Activated CD8-positive, alpha-beta T cell treated with anti-CD3 and anti-CD28 coated beads, Interleukin-2, amount 10 ng/mL, durations not matched to agents 7 days and 5 days (primary cell): ENCODE measurements around the gene LMOD2. TPM values are rescaled to one million over a fixed set of nuclear protein-coding genes. Genes with fewer than 3 reads are reported as not detected.
"Not testable (repeated sequence)": the region's sequence is repeated elsewhere in the genome, so short reads cannot be mapped to it uniquely, and the experiment has no call there.

ENCODE experiments used
- ATAC-seq: fragments of 150-1000 bp; cut with Tn5 transposase; one replicate; pipeline ENCODE4 v1.10.0; 2021; ENCODE audit warnings: moderate library complexity
- CTCF ChIA-PET: fragments of 350-600 bp; sonication (Branson Sonifier 250); formaldehyde crosslinking; loops from one replicate; lab custom pipeline; 2021; ENCODE audit warnings: antibody characterized with exemption; lab: Charles Lee
- POLR2A ChIA-PET: fragments of 350-600 bp; sonication (Branson Sonifier 250); formaldehyde crosslinking; loops from one replicate; lab custom pipeline; 2021; ENCODE audit warnings: antibody characterized with exemption; lab: Charles Lee
- DNase-seq: peaks from one replicate; pipeline ENCODE4 v3.0.0-alpha.2; 2020
- H3K27ac Mint-ChIP-seq: one replicate; pipeline ENCODE4 v1.8.0; 2021; ENCODE audit warnings: mild to moderate bottlenecking, mixed read lengths
- H3K27me3 Mint-ChIP-seq: one replicate; pipeline ENCODE4 v1.8.0; 2021; ENCODE audit warnings: low read depth, mixed read lengths
- H3K36me3 Mint-ChIP-seq: one replicate; pipeline ENCODE4 v1.8.0; 2021; ENCODE audit warnings: low read depth, mixed read lengths
- H3K4me1 Mint-ChIP-seq: one replicate; pipeline ENCODE4 v1.8.0; 2021; ENCODE audit warnings: low read depth, mixed read lengths
- H3K4me3 Mint-ChIP-seq: one replicate; pipeline ENCODE4 v1.8.0; 2021; ENCODE audit warnings: mild to moderate bottlenecking, mixed read lengths
- H3K9me3 Mint-ChIP-seq: one replicate; pipeline ENCODE4 v1.8.0; 2022; ENCODE audit warnings: mixed read lengths; ENCODE audit not compliant: insufficient read depth
- total RNA-seq, 2 experiments: library from RNA; stranded (reverse); gene quantifications; one replicate each; pipeline ENCODE4 v1.2.3, GENCODE V29; 2021

LMOD2 gene
- total RNA-seq, 2 experiments from 2014 or later: not detected

DNA sequence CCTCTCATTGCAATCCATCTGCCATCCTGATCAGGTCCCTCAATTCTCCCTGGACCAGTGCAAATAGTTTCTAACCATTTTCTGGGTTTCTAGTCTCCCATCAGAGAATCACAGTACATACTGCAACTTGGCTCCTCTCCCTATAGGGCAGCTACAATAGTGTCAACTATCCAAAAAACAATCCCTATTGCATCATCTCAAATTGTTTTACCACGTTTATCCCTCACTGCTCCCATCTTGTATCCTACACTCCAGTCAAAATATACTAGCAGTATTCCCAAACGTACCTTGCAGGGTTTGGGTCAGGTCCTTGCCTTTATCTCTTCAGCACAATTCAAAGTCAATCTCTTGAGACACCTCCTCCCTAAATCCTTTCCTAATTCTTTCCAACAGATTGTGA is 30.4 kb upstream of the LMOD2 start:
- ATAC-seq: no peak

GRCh38 chr7:123627851-123628250 is 27.8 kb upstream of the LMOD2 start:
- DNase-seq (no peak), ATAC-seq (no peak)
- Mint-ChIP-seq H3K27me3 (peaks cover 3% of the 10 kb centered on the region), H3K4me1 (no peaks in the 10 kb centered on the region), H3K27ac (no peak overlapping the region), H3K4me3 (no peak overlapping the region), H3K9me3 (no peaks in the 10 kb centered on the region), H3K36me3 (no peaks in the 10 kb centered on the region)
- ChIA-PET CTCF (no interaction called here), POLR2A (no interaction called here)

More for the DNA sequence above, 30.4 kb upstream of the LMOD2 start:
- Mint-ChIP-seq H3K27me3 (peaks cover 3% of the 10 kb centered on the region), H3K4me1 (no peaks in the 10 kb centered on the region), H3K27ac (no peak overlapping the region), H3K36me3 (no peaks in the 10 kb centered on the region), H3K4me3 (no peak overlapping the region), H3K9me3 (no peaks in the 10 kb centered on the region)
- DNase-seq: no peak
- POLR2A ChIA-PET: no interaction called here
- CTCF ChIA-PET: interaction anchor here (1.1 to 2.2 kb wide), 12 partner anchors 10 to 247 kb away, joined by 3 to 16 read pairs (median 4); no protein-coding TSS in a partner anchor

DNA sequence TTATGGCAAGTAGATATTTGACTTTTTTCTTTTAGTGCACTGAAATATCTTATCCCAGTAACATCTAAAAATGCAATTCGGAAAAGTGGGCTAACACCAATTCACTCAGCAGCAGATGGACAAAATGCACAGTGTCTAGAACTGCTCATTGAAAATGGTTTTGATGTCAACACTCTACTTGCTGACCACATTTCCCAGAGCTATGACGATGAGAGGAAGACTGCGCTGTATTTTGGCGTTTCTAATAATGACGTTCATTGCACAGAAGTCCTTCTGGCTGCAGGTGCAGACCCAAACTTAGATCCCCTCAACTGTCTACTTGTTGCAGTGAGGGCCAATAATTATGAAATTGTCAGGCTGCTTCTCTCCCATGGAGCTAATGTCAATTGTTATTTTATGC is 26.8 kb upstream of the LMOD2 start:
- peaks cover 3% of the 10 kb centered on the region for H3K27me3 Mint-ChIP-seq
- no peaks in the 10 kb centered on the region for H3K9me3 Mint-ChIP-seq
- no peak for DNase-seq
- no peaks in the 10 kb centered on the region for H3K4me1 Mint-ChIP-seq
- ATAC-seq: no peak
- H3K4me3 Mint-ChIP-seq: no peak overlapping the region
- H3K27ac Mint-ChIP-seq: no peak overlapping the region
- H3K36me3 Mint-ChIP-seq: no peaks in the 10 kb centered on the region
- ChIA-PET POLR2A (interaction anchor here (0.6 kb wide), 1 partner anchor 159 kb away, joined by 3 read pairs; no protein-coding TSS in a partner anchor), CTCF (no interaction called here)

DNA sequence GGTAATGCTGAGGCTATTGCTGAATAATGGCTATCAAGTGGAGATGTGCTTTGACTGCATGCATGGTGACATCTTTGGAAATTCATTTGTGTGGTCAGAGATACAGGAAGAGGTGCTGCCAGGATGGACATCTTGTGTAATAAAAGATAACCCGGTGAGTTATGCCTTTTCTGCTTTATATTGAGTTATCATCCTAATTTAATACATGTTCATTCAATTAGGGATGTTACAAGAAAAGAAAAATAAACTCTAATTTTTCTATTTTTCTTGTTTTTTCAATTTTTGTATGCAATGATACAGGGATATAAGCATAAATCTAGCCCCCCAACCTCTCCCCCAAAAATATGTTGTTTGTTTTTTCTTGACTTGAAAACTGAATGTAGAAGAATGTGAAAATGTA is 26.4 kb upstream of the LMOD2 start:
- CTCF ChIA-PET: no interaction called here
- peaks cover 3% of the 10 kb centered on the region for H3K27me3 Mint-ChIP-seq

GRCh38 chr7:123632808-123633207 is 22.9 kb upstream of the LMOD2 start:
- DNase-seq (no peak), ATAC-seq (no peak)
- Mint-ChIP-seq H3K36me3 (no peaks in the 10 kb centered on the region), H3K4me1 (no peaks in the 10 kb centered on the region), H3K27ac (no peak overlapping the region), H3K4me3 (no peak overlapping the region), H3K27me3 (peaks cover 12% of the 10 kb centered on the region), H3K9me3 (no peaks in the 10 kb centered on the region)
- POLR2A ChIA-PET: no interaction called here
- CTCF ChIA-PET: interaction anchor here (1.0 kb wide), 1 partner anchor 9 kb away, joined by 3 read pairs; no protein-coding TSS in a partner anchor

More for the DNA sequence above, 26.4 kb upstream of the LMOD2 start:
- Mint-ChIP-seq H3K9me3 (no peaks in the 10 kb centered on the region), H3K27ac (no peak overlapping the region), H3K4me1 (no peaks in the 10 kb centered on the region), H3K36me3 (no peaks in the 10 kb centered on the region), H3K4me3 (no peak overlapping the region)
- POLR2A ChIA-PET: interaction anchor here (0.6 kb wide), 1 partner anchor 159 kb away, joined by 3 read pairs; no protein-coding TSS in a partner anchor
- ATAC-seq (no peak), DNase-seq (no peak)

DNA sequence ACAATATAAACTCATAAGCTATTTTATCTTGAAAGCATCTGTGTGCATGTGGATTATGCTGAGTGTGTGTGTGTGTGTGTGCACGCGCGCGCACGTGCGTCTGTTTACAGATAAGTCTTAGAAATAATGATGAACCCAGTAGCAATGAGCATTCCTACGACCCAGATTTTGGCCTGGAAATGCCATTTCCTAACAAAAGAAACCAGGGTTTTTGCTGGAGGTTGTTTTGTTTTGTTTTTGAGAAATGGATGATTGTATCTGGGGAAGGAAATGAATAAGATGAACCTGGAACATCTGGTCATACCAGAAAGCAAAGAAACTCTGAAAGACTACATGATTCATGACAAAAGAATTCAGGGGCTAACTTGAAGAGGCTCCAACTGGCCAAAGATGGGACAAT is 22.1 kb upstream of the LMOD2 start:
- ATAC-seq: no peak
- ChIA-PET POLR2A (no interaction called here), CTCF (interaction anchor here (1.0 kb wide), 1 partner anchor 10 kb away, joined by 3 read pairs; no protein-coding TSS in a partner anchor)
- H3K9me3 Mint-ChIP-seq: no peaks in the 10 kb centered on the region
- no peaks in the 10 kb centered on the region for H3K4me1 Mint-ChIP-seq
- H3K4me3 Mint-ChIP-seq: no peak overlapping the region
- no peaks in the 10 kb centered on the region for H3K36me3 Mint-ChIP-seq
- H3K27me3 Mint-ChIP-seq: peaks cover 17% of the 10 kb centered on the region
- DNase-seq: no peak
- no peak overlapping the region for H3K27ac Mint-ChIP-seq

DNA sequence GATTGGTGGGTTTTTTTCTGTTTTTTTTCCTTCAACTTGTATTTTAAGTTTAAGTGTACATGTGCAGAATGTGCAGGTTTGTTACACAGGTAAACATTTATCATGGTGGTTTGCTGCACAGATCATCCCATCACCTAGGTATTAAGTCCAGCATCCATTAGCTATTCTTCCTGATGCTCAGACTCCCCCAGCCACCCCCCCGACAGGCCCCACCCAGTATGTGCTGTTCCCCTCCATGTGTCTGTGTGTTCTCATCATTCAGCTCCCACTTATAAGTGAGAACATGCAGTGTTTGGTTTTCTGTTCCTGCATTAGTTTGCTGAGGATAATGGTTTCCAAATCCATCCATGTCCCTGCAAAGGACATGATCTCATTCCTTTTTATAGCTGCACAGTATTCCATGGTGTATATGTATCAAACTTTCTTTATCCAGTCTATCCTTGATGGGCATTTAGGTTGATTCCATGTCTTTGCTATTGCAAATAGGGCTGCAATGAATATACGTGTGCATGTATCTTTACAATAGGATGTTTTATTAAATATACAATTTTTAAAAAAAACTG is 21.6 kb upstream of the LMOD2 start:
- H3K4me1 Mint-ChIP-seq, DNase-seq, H3K4me3 Mint-ChIP-seq, H3K9me3 Mint-ChIP-seq, POLR2A ChIA-PET, H3K36me3 Mint-ChIP-seq, ATAC-seq, H3K27ac Mint-ChIP-seq: not testable (repeated sequence)
- peaks cover 17% of the 10 kb centered on the region for H3K27me3 Mint-ChIP-seq
- CTCF ChIA-PET: interaction anchor here (1.0 kb wide), 1 partner anchor 10 kb away, joined by 3 read pairs; no protein-coding TSS in a partner anchor

- ChIA-PET POLR2A (no interaction called here), CTCF (interaction anchor here (1.0 to 2.8 kb wide), 5 partner anchors 11 to 232 kb away, joined by 3 to 16 read pairs (median 5); no protein-coding TSS in a partner anchor)
- Mint-ChIP-seq H3K4me3 (no peak overlapping the region), H3K27me3 (peaks cover 18% of the 10 kb centered on the region), H3K9me3 (no peaks in the 10 kb centered on the region), H3K27ac (no peak overlapping the region), H3K4me1 (no peaks in the 10 kb centered on the region), H3K36me3 (no peaks in the 10 kb centered on the region)
- no peak for ATAC-seq
- DNase-seq: no peak
Observed at GRCh38 chr7:123635551-123636359, 19.9 kb upstream of the LMOD2 start.

DNA sequence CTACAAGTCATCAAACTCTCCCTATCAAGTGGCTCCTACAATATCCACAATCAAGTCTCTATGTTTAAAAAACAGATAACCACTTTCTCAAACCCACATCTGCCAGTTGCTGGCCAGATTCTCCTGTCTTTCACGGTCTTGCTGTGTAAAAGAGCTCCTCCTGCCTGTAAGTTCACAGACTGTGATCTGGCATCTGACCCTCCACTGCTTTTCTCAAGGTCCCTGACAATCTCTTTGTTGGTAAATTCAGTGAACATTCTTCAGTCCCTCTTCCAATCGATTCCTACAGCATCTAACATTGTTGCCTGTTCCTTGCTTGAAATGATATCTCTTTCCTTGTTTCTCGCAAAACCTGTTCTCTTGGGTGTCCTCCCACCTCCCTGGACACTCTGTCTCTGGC is 18.5 kb upstream of the LMOD2 start:
- H3K9me3 Mint-ChIP-seq: no peaks in the 10 kb centered on the region
- no peaks in the 10 kb centered on the region for H3K4me1 Mint-ChIP-seq
- ATAC-seq: no peak
- no peak overlapping the region for H3K4me3 Mint-ChIP-seq
- CTCF ChIA-PET: interaction anchor here (1.5 to 2.8 kb wide), 4 partner anchors 13 to 231 kb away, joined by 3 to 16 read pairs (median 7); no protein-coding TSS in a partner anchor
- no peak overlapping the region for H3K27ac Mint-ChIP-seq
- peaks cover 23% of the 10 kb centered on the region for H3K27me3 Mint-ChIP-seq
- H3K36me3 Mint-ChIP-seq: no peaks in the 10 kb centered on the region
- no peak for DNase-seq
- POLR2A ChIA-PET: interaction anchor here (0.9 kb wide), 1 partner anchor 79 kb away, joined by 4 read pairs; no protein-coding TSS in a partner anchor

DNA sequence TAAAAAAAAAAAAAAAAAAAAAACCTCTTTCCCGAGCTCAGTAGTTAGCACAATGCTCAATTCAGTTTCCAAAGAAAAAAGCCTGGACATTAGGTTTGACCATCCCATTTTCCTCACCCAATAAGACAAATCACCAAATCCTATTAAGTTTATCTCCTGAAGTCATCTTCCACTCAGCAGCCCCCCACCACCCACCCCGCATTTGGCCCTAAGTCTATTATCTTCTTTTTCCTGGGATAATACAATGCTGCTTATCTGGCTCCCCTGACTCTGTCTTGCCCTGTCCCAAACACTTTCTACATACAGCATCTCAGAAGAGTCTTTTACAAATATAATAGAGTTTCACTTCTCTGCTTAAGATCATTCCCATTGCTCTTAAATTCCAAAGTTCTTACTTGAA is 17.8 kb upstream of the LMOD2 start:
- DNase-seq (no peak), ATAC-seq (no peak)
- Mint-ChIP-seq H3K27ac (no peak overlapping the region), H3K9me3 (no peaks in the 10 kb centered on the region), H3K27me3 (peaks cover 25% of the 10 kb centered on the region), H3K4me3 (no peak overlapping the region), H3K4me1 (no peaks in the 10 kb centered on the region), H3K36me3 (no peaks in the 10 kb centered on the region)
- ChIA-PET POLR2A (interaction anchor here (0.9 kb wide), 1 partner anchor 80 kb away, joined by 4 read pairs; no protein-coding TSS in a partner anchor), CTCF (interaction anchor here (2.8 kb wide), 1 partner anchor 228 kb away, joined by 9 read pairs; no protein-coding TSS in a partner anchor)

DNA sequence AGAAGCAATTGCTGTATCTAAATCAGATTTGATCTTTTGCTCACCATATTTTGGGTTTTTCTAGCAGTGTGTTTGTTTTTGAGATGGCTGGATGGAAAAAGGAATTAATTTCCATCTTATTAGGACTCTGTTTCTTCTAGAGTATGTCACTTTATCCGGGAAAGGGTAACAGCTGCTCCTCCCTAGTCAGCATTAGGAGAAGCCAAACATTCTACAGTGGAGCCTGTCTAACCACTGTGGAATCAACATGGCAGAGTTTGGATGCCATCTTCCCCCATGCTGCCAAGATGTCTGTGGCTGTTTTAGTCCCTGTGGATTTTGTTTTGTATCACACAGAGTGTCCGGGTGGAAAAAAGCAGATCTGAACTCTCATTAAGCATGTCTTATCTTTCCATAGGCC is 16.0 kb upstream of the LMOD2 start:
- CTCF ChIA-PET: no interaction called here

DNA sequence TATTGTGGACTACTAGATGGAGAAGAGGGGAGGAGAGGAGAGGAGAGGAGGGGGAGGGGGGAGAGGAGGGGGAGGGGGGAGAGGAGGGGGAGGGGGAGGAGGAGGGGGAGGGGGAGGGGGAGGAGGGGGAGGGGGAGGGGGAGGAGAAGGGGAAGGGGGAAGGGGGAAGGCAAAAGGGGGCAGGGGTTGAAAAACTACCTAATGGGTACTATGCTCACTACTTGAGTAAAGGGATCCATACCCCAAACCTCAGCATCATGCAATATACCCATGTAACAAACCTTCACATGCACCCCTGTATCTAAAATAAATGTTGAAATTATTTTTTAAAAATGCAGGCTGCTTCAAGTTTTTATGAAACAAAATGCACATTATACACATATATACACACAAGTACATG is 15.1 kb upstream of the LMOD2 start:
- Mint-ChIP-seq H3K4me3 (no peak overlapping the region), H3K27me3 (peaks cover 28% of the 10 kb centered on the region), H3K36me3 (no peaks in the 10 kb centered on the region), H3K4me1 (no peaks in the 10 kb centered on the region), H3K9me3 (no peaks in the 10 kb centered on the region), H3K27ac (no peak overlapping the region)
- ChIA-PET CTCF (no interaction called here), POLR2A (no interaction called here)
- no peak for ATAC-seq
- no peak for DNase-seq

More for the DNA sequence above, 16.0 kb upstream of the LMOD2 start:
- POLR2A ChIA-PET: no interaction called here
- ATAC-seq (no peak), DNase-seq (no peak)
- H3K27me3 Mint-ChIP-seq: peaks cover 30% of the 10 kb centered on the region
- H3K36me3 Mint-ChIP-seq: no peaks in the 10 kb centered on the region
- no peak overlapping the region for H3K27ac Mint-ChIP-seq
- no peaks in the 10 kb centered on the region for H3K9me3 Mint-ChIP-seq
- H3K4me1 Mint-ChIP-seq: no peaks in the 10 kb centered on the region
- no peak overlapping the region for H3K4me3 Mint-ChIP-seq
